KOPT-K1 (cell line): ENCODE results near the gene SORT1.

Source experiments
- H3K27ac ChIP-seq: fragments of 200-600 bp; sonication (generic); 2 replicates; pipeline ENCODE4 v1.5.1; 2016; ENCODE audit warnings: antibody characterized with exemption, mild to moderate bottlenecking, low read depth, low read length; ENCODE audit not compliant: poor library complexity, severe bottlenecking
- H3K36me3 ChIP-seq: fragments of 200-600 bp; sonication (generic); 2 replicates; pipeline ENCODE4 v1.5.1; 2017; ENCODE audit warnings: antibody characterized with exemption, mild to moderate bottlenecking, low read length, moderate library complexity; ENCODE audit not compliant: insufficient read depth
- H3K9me3 ChIP-seq: fragments of 200-600 bp; sonication (generic); 2 replicates; pipeline ENCODE4 v1.5.1; 2017; ENCODE audit warnings: antibody characterized with exemption, low read length, mild to moderate bottlenecking; ENCODE audit not compliant: insufficient read depth, poor library complexity, severe bottlenecking

SORT1 gene

DNA sequence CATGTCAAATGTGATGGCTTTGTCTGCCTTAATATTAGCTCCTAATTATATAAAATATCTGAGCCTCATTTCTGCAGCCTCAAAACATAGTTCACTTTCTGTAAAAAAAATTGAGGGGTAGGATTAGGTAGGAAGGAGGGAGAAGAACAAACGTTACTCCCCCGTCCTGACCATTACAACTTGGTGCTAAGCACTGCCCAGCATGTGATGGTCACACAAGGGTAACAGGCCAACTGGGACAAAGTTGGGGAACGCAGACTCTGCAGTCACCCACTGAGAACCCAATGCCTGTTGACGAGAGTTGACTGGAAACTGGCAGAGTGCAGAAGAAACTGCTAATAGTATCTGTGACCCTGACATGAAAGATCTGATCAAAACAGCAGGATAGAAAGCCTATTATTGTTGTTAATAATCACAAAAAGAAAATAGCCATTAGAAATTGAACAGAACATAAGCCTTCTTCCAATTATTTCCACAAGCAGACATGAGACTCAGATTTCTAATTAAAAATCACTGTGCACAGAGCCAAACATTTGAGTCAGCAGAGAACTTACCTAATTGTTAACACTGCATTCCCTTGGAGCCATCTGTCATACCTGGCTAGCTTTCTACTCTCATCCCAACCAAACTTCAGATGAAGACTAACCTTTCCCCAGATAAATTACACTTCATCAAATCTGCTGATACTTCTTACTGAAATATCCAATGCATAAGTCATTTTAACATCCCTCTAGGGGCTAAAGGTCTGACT, 5.5 kb downstream of the SORT1 start:
- no peak overlapping the region for H3K27ac ChIP-seq
- no peaks in the 10 kb centered on the region for H3K9me3 ChIP-seq
- H3K36me3 ChIP-seq: no peaks in the 10 kb centered on the region

DNA sequence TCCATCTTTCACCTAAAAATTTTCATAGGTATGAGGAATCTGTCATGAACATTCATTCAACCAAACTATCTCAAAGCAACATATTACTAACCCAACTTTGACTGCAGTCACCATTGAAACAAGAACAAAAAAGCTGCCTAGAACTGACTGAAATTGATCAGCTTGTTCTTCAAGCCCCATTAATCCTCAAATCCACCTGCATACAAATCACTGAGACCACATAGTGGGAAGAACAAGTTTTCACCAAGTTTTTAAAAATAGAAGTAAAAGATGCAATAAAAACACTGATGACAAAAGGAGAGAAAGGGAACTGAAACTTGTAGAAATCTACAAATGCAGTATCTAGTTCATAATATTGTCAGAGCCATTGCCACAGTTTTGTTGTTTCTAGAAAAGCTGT, 6.1 kb downstream of the SORT1 start:
- no peak overlapping the region for H3K27ac ChIP-seq
- no peaks in the 10 kb centered on the region for H3K9me3 ChIP-seq
- no peaks in the 10 kb centered on the region for H3K36me3 ChIP-seq

DNA sequence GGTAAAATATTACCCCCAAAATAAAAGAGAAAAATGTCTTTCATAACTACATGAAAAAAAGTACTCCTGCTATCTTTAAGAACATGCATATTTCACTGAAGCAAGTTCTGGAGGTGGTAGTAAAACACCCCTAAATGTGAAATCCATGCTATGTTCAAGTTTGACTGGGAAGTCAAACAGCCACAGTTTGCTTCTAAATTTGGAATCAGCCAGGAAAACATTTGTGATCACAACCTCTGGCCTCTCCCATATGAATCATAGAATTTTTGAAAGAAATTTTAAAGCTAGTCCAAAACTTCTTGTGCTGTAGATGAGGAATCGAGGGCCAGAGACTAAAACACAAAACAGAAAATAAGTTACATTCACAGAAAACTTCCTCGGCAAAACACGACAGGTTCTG, 6.6 kb downstream of the SORT1 start:
- no peaks in the 10 kb centered on the region for H3K36me3 ChIP-seq
- H3K27ac ChIP-seq: no peak overlapping the region
- H3K9me3 ChIP-seq: no peaks in the 10 kb centered on the region

DNA sequence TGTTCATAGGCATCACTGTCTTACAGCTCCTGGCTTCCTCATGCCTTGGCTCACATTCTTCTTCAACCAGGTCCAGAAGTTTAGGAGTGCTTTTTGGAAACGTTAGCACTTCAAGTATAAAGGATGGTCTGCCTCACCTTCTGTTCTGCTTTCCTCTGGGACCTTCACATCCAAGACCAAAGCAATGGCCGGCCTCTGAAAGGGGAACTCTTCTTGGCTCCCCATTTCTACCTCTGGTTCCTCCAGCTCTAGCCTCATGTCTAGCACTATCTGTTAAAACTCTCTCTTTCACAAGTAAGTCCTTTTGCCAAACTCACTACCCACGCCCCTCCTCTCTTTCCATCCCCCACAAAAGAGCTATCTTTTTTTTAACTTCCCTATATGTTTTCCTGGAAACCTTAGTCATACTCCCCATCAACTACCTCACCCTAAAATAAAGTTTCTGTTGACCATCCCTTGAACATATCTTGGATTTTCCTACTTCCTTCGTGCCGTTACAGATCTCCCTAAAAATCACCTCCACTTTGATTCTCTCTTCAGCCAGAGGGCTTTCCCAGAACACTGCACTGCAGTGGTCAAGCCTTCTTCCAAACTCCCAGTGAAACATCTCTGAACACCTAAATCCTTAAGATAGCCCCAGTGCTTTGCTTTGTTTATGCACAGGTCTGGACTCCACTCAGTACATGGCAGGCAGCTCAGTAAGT, 7.9 kb downstream of the SORT1 start:
- Histone ChIP-seq H3K27ac (no peak overlapping the region), H3K36me3 (no peaks in the 10 kb centered on the region), H3K9me3 (no peaks in the 10 kb centered on the region)

DNA sequence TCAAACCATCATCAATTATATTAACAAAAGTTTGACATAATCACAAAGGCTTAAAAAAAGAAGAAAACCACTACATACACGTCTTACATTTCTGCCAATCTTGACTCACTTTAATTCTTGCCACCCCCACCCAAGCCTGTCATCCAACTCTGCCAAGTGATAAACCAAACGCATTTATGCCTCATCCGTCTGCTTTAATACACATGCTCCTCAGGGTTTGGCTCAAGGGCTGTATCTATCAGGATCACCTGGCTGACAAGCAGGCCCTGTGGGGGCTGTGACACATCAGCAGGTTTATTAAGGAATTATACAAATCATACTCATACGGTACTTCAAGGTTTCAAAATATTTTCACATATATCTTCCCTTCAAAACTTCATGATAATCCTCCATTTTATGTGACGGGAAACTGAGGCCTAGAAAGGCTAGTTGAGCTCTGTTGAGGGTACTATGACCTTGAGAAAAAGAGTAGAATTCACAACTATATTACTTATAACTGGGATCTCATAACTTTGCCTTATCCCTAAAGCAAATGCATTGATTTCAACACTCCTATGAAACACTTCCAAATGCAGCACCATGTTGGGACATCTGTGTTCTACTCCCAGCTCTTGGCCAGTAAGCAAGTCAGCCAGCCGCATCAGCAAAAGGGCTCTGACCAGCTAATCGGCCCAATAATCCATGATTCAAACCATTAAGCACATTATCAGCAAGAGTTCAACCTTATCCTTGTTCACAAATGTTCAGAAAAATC, 8.7 kb downstream of the SORT1 start:
- Histone ChIP-seq H3K9me3 (no peaks in the 10 kb centered on the region), H3K36me3 (no peaks in the 10 kb centered on the region), H3K27ac (no peak overlapping the region)

DNA sequence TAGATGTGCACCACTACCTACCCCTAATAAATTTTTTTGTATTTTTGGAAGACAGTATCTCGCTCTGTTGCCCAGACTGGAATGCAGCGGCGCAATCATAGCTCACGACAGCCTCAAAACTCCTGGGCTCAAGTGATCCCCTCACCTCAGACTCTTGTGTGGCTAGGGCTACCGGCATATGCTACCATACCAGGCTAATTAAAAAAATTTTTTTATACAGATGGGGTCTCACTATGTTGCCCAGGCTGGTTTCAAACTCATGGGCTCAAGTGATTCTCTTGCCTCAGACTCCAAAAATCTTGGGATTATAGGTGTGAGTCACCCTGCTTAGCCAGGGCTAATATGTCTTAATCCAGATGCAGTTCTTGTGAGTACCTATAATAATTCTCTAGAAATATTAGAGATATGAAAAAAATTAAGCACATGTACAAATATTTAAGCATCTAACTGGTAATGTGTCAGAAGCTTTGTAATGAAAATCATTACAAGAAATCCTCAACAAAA, 9.5 kb downstream of the SORT1 start:
- H3K27ac ChIP-seq: no peak overlapping the region
- H3K36me3 ChIP-seq: no peaks in the 10 kb centered on the region

DNA sequence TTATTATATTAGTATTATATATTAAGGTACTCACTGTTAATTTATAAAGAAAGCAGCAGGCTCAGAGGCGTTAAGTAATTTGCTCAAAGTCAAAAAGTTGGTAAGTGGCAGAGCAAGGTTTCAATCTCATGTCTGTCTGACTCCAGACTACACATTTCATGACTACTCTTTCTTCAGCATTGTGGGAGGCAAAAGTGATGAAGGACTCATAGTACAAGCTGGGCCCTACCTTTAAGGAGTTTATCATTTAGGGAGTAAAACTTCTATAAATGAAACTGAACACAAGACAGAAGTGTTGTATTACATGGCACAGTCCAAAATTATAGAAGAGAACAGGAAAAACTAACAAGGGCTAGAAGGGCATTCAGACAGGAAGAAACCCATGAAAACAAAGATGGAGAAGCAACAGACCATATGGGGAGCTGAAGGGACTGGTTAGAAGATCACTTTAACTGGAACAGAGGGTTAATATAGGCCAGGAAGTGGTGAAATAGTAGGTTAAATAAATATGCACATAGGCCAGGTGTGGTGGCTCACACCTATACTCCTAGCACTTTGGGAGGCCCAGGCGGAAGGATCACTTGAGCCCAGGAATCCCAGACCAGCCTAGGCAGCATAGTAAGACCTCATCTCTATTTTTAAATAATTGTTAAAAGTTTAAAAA, 11.5 kb downstream of the SORT1 start:
- Histone ChIP-seq H3K27ac (no peak overlapping the region), H3K36me3 (no peaks in the 10 kb centered on the region), H3K9me3 (no peaks in the 10 kb centered on the region)

More for the DNA sequence above, 9.5 kb downstream of the SORT1 start:
- H3K9me3 ChIP-seq: no peaks in the 10 kb centered on the region

DNA sequence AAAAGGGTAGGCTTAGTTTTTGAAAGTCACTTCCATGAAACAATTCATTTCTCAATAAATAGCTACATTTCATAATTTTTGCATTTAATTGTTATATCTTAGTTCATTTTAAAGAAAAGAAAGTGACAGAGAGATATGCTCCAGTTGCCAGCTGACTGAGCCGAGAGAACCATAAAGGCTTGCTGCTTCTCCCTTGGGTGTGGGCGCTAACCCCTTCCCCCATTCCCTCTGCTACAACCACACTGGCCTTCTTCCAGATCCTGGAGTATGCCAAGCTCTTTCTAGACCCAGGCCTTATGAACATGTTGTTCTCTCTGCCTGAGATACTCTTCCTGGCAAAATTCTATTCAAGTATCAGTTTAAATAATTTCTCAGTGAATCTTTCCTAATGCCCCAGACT, 12.3 kb downstream of the SORT1 start:
- H3K9me3 ChIP-seq: no peaks in the 10 kb centered on the region
- no peak overlapping the region for H3K27ac ChIP-seq
- H3K36me3 ChIP-seq: no peaks in the 10 kb centered on the region

DNA sequence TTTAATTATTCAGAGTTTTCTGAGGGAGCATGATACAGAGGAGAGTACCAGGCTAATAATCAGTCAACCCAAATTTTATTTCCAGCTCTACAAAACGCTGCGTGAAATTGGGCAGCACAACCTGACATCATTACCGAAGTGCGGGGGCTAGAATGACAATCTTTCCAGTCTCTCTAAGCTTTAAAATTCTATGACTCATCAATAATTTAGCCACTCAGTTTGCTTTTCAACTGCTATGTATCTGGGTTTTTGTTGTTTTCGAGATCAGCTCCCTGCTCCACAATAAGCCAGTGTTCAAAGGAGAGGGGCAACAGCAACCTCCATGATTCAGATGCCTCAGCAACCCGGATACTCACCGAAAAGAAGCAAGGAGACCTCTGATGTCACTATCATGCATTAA, 13.9 kb downstream of the SORT1 start:
- Histone ChIP-seq H3K36me3 (no peaks in the 10 kb centered on the region), H3K27ac (no peak overlapping the region), H3K9me3 (no peaks in the 10 kb centered on the region)

DNA sequence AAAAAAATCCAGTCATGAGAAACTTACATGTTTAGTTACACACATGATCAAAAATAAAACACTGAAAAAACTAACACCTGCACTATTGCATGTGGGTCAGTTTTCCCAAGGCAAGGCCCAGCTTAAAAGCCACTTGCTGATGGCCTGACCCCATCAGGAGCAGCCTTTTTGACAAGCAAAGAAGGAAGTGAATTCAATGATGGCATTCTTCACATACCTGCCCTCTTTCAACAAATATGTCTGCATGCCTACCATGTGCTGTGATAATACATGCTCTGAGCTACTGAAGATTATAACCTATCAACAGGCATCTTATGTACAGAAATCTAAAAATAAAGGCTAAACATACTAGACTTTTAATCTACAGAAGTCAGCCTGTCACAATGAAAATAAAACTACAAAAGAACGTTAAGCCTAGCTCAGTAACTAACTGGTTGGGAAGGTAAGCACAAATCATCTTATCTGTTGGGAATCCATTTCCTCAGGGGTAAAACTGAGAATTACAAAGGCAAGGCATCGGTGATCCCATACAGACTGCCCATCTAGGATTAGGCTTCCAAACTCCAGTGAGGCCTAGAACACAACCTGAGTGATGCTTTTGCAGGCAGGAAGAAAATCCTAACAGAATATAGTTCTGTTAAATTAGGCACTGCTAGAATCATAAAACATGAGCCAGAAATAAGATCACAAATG, 14.5 kb downstream of the SORT1 start:
- no peaks in the 10 kb centered on the region for H3K9me3 ChIP-seq
- no peaks in the 10 kb centered on the region for H3K36me3 ChIP-seq
- H3K27ac ChIP-seq: no peak overlapping the region

DNA sequence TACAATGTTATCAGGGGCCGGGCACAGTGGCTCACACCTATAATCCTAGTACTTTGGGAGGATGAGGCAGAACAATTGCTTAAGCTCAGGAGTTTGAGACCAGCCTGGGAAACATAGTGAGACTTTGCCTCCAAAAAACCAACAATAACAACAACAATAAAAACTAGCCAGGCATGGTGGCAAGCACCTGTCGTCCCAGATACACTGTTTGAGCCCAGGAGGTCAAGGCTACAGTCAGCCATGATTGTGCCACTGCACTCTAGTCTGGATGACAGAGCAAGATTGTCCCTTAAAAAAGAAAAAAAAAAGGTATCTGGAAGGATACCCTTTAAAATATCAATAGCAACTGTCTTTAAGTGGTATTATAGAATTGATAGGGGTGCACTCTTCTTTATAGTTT, 16.1 kb downstream of the SORT1 start:
- H3K27ac ChIP-seq: no peak overlapping the region
- no peaks in the 10 kb centered on the region for H3K36me3 ChIP-seq

DNA sequence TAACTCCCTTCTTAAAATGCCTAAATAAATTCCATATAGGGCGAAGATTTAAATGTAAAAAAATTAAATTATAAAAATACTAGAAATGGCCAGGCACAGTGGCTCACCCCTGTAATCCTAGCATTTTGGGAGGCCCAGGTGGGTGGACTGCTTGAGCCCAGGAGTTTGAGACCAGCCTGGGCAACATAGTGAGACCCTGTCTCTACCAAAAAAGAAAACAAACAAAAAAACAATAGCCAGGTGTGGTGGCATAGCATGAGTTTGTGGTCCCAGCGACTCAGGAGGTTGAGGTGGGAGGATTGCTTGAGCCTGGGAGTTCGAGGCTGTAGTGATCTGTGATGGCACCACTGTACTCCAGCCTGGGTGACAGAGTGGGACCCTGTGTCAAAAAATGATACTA, 17.8 kb downstream of the SORT1 start:
- Histone ChIP-seq H3K9me3 (no peaks in the 10 kb centered on the region), H3K36me3 (no peaks in the 10 kb centered on the region), H3K27ac (no peak overlapping the region)

More for the DNA sequence above, 16.1 kb downstream of the SORT1 start:
- H3K9me3 ChIP-seq: no peaks in the 10 kb centered on the region

DNA sequence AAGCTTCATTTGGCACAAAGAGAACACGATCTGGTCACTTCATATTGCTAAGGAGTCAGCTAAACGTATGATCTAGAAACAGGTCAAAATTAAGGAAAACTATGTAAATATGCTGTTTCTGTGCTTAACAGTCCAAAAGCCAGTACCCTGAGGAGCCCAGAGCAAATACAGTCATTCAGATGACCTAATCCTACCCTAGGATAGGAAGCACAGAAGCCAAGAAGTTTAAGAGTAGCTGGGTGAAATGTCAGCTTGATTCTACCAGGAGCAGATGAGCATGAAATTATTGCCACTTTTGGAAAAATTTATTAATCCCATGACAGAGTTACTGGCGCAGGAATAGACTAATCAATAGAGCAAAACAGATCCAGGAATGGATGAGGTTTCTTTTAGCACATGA, 18.3 kb downstream of the SORT1 start:
- Histone ChIP-seq H3K27ac (no peak overlapping the region), H3K36me3 (no peaks in the 10 kb centered on the region), H3K9me3 (no peaks in the 10 kb centered on the region)

DNA sequence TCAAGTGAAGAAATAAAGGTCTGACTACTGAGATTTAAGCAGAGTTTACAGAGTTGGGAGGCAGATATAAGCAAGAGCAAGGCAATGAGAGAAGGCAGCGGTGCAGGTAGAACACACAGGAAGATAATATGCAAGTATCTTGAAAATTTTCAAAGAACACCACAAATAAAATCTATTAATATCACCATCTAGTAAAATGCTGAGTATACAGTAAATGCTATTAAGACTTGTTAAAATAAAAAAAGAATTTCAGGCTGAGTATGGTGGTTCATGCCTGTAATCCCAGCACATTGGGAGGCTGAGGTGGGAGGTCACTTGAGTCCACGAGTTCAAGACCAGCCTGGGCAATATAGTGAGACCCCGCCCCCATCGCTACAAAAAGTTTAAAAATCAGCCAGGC, 20.0 kb downstream of the SORT1 start:
- no peak overlapping the region for H3K27ac ChIP-seq

More for the DNA sequence above, 20.0 kb downstream of the SORT1 start:
- no peaks in the 10 kb centered on the region for H3K9me3 ChIP-seq
- no peaks in the 10 kb centered on the region for H3K36me3 ChIP-seq
